ENCODE data around the gene SCG3.
A peak's percentile ranks its signal among the peaks of the same experiment; 100 is the strongest.
"Not testable (repeated sequence)": the region's sequence is repeated elsewhere in the genome, so short reads cannot be mapped to it uniquely, and the experiment has no call there.

SCG3 gene
- 0 reads per million in 4 donors for total RNA-seq

GRCh38 chr15:51681303-51681963, at the start of gene SCG3:
Gene SCG3, plus strand, starts transcription at chr15:51681503. Its CDS starts 253 bp downstream, at chr15:51681756.
- peak; percentile 15 to 37 (median 36) for DNase-seq

- DNase-seq = no peak
Measured at GRCh38 chr15:51634591-51635198, 46.6 kb upstream of the SCG3 start.

- no peak for DNase-seq
Measured at GRCh38 chr15:51641490-51642130, 39.7 kb upstream of the SCG3 start.

- DNase-seq = no peak
Measured at GRCh38 chr15:51642696-51643095, 38.6 kb upstream of the SCG3 start.

- DNase-seq = no peak
Measured at GRCh38 chr15:51647128-51647562, 34.2 kb upstream of the SCG3 start.

GRCh38 chr15:51648101-51648500, 33.2 kb upstream of the SCG3 start:
- not testable (repeated sequence) for DNase-seq

- not testable (repeated sequence) for DNase-seq
Measured at GRCh38 chr15:51648643-51649042, 32.7 kb upstream of the SCG3 start.

GRCh38 chr15:51649659-51650521, 31.4 kb upstream of the SCG3 start:
- peak in 4 of 5 donors; percentile 22 to 62 (median 34) for DNase-seq

- DNase-seq = no peak
Measured at GRCh38 chr15:51652084-51652668, 29.1 kb upstream of the SCG3 start.

GRCh38 chr15:51655401-51656057, 25.8 kb upstream of the SCG3 start:
- not testable (repeated sequence) for DNase-seq

- no peak for DNase-seq
Measured at GRCh38 chr15:51658664-51659063, 22.6 kb upstream of the SCG3 start.

- no peak for DNase-seq
Measured at GRCh38 chr15:51661072-51661471, 20.2 kb upstream of the SCG3 start.

GRCh38 chr15:51667478-51667877, 13.8 kb upstream of the SCG3 start:
- DNase-seq = no peak

- no peak for DNase-seq
Measured at GRCh38 chr15:51668446-51668845, 12.9 kb upstream of the SCG3 start.

- no peak for DNase-seq
Measured at GRCh38 chr15:51669381-51669780, 11.9 kb upstream of the SCG3 start.

GRCh38 chr15:51672155-51672687, 9.1 kb upstream of the SCG3 start:
- no peak for DNase-seq

- no peak for DNase-seq
Measured at GRCh38 chr15:51672913-51673857, 8.1 kb upstream of the SCG3 start.

- DNase-seq = no peak
Measured at GRCh38 chr15:51675234-51675633, 6.1 kb upstream of the SCG3 start.

GRCh38 chr15:51677021-51677420, 4.3 kb upstream of the SCG3 start:
- DNase-seq = no peak

GRCh38 chr15:51677452-51677851, 3.9 kb upstream of the SCG3 start:
- no peak for DNase-seq

GRCh38 chr15:51678096-51678495, 3.2 kb upstream of the SCG3 start:
- no peak for DNase-seq

All from T-helper 1 cell (primary cell).